VCaP (cell line): Measurements from ENCODE around the gene TOMM20.
A peak's percentile ranks its signal among the peaks of the same experiment; 100 is the strongest.

Experiments
- H3K27ac ChIP-seq: fragments of 450-650 bp; 2 replicates; pipeline ENCODE4 v1.5.1; 2017
- CTCF ChIP-seq: fragments of 450-650 bp; conservative IDR thresholded peaks from 2 replicates; pipeline ENCODE4 v1.5.1; 2017; ENCODE audit warnings: mild to moderate bottlenecking, moderate library complexity

Gene TOMM20

GRCh38 chr1:235128456-235129328 is at the start of gene TOMM20:
Gene TOMM20, minus strand, starts transcription at chr1:235128837. Its CDS starts 122 bp downstream, at chr1:235128715.
- TF ChIP-seq CTCF, result no peak
- H3K27ac ChIP-seq, result peak within 1 kb of the TSS; percentile 95

- H3K27ac ChIP-seq, result no peak overlapping the region
- TF ChIP-seq CTCF, result no peak
Measured at GRCh38 chr1:235176486-235176885, 47.8 kb upstream of the TOMM20 start.

DNA sequence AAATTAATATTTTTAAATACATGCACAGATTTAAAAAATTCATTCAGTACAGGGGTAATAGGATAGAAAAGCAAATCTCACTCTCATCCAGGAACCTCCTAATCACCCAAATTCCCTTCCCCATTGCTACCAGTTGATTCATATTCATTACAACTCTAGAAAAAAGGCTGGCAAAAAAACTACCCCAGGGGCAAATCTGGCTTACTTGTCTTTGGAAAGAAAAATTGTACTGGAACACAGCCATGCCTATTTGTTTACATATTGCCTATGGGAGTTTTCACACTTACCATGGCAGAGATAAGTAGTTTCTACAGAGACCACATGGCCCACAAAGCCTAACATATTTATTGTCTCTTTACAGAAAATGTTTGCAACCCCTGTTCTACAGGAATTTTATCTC is 41.3 kb upstream of the TOMM20 start:
- no peak for TF ChIP-seq CTCF
- no peak overlapping the region for H3K27ac ChIP-seq

DNA sequence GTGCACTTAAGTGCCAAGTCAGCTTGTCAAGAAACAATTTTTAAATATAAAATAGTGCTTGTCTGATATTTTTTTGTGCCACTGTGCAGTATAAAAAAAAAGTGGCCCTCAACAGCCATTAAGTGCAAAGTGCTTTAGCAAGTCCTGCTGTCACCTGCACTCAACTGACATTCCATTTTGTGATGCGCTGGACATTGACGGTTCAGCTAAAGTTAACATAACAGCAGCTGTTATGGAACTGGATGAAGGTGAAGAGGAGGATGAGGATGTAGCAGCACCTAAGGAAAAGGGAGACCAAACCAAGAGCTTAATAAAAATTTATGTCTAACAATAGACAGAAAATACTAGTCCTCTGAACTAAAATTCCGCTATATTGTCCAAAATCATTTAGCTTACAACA is 39.7 kb upstream of the TOMM20 start:
- TF ChIP-seq CTCF, result no peak
- no peak overlapping the region for H3K27ac ChIP-seq

DNA sequence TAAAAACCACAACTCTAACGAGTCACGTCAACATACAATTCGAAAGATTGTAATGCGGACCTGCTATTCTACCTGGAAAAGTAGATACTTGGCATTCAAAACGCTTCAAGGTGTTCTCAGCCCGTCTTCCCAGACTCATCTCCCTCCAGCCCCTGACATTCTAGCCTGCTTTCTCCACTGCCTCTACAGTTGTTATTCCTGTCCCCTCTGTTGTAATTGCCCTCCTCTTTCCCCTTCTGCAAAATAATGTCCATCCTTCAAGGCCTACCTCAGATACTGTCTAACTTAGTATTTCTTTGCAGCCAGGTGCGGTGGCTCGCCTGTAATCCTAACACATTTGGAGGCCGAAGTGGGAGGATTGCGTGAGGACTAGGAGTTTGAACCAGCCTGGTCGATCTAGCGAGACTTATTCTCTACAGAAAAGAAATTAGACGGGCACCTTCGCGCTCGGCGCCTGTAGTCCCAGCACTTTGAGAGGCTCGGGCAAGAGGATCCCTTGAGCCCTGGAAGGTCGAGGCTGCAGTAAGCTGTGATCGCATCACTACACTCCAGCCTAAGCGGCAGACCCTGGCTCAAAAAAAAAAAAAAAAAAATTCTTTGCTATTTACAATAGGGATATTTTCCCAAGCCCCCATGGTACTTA is 33.2 kb upstream of the TOMM20 start:
- H3K27ac ChIP-seq, result peak overlapping the region; percentile 83
- no peak for TF ChIP-seq CTCF

DNA sequence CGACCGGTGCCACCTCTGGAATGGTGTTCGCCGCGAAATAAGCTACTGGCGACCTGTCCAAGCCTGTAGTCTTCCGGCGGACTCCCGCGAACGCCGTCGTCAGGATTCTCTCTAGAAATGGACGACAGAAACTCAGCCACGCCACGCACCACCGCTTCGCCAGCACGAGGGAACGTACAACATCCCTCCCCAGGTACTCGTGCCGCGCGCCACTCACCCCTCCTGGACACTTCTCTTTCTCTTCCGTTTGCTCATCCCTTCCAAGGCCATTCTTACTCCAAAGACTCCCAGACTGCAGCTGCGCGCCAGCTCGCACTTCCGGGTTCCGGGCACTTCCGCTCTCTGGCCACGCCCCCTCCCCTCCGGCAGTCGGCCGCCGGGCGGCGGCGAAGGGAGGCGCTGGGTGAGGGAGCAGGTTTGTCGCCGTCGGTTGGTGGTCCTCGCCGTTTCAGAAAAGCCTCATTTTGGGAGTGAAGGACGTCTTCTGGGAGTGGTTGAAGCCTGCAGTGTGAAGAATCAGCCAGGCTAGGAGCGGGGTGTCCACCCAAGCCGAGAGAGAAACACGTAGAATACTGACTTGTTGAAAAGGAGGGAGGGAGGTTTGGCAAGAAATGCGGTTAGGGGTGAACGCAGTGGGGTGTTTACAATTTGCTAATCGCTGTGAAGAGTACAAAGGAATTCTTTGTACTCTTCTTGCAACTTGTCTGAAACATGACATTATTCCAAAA is 32.5 kb upstream of the TOMM20 start, which contains the start of gene RBM34:
TSS of gene RBM34 (minus strand) at position 294 of the 728 bp plus-strand sequence. CDS start at position 270, 24 bp downstream.
- no peak for TF ChIP-seq CTCF
- H3K27ac ChIP-seq, result peak within 1 kb of the TSS; percentile 83
